Gastrocnemius medialis (tissue), 4 donors: Measurements from ENCODE around the gene AMBRA1. TPM values are rescaled to one million over a fixed set of nuclear protein-coding genes. Genes with fewer than 3 reads are reported as not detected.

Experiments used
- ATAC-seq, 2 donors: fragments of 150-250 bp; one replicate each; pipeline ENCODE4 v1.9.1; 2016
- DNase-seq, 2 donors: peaks; one replicate each; pipeline ENCODE4 v3.0.0-alpha.2; 2019
- H3K27ac ChIP-seq, 4 donors: fragments of 200-600 bp; sonication (generic); 1 replicate in 1 of 4; 2 replicates in 3 of 4; pipeline ENCODE4 v1.5.1; 2016 to 2018; ENCODE audit warnings: mild to moderate bottlenecking in 2 of 4, moderate library complexity in 1 of 4
- H3K27me3 ChIP-seq, 3 donors: fragments of 200-600 bp; sonication (generic) in 2 of 3; 1 replicate in 1 of 3; 2 replicates in 2 of 3; pipeline versions ENCODE4 v1.5.1 to v1.6.0; 2016 to 2019; ENCODE audit warnings: mild to moderate bottlenecking in 1 of 3, moderate library complexity in 1 of 3
- H3K36me3 ChIP-seq, 2 donors: fragments of 200-600 bp; sonication (generic) in 1 of 2; one replicate each; pipeline ENCODE4 v1.5.1; 2017 to 2018
- H3K4me1 ChIP-seq, 2 donors: fragments of 200-600 bp; sonication (generic) in 1 of 2; one replicate each; pipeline ENCODE4 v1.5.1; 2016 to 2017; ENCODE audit warnings: mild to moderate bottlenecking in 2 of 2
- H3K4me3 ChIP-seq, 4 donors: fragments of 200-600 bp; sonication (generic) in 3 of 4; 1 replicate in 1 of 4; 2 replicates in 3 of 4; pipeline ENCODE4 v1.5.1; 2016 to 2019; ENCODE audit warnings: mild to moderate bottlenecking in 2 of 4
- H3K9me3 ChIP-seq, 3 donors: fragments of 200-600 bp; sonication (generic) in 2 of 3; 1 replicate in 1 of 3; 2 replicates in 2 of 3; pipeline ENCODE4 v1.5.1; 2016 to 2019
- POLR2A ChIP-seq, 2 donors: fragments of 450-650 bp; IDR thresholded peaks; one replicate each; pipeline ENCODE4 v1.6.1; 2017; ENCODE audit warnings: antibody characterized with exemption in 2 of 2, mild to moderate bottlenecking in 2 of 2, moderate library complexity in 2 of 2
- in situ Hi-C, 4 donors: fragments of 200-750 bp; cut with MboI; loops; one replicate each; pipeline versions ENCODE4 v1.15.0 to v1.8.0; 2017; ENCODE audit warnings: low sequenced_read_pairs in 4 of 4
- intact Hi-C: fragments of 100-400 bp; cut with DNase I; formaldehyde crosslinking; loops from one replicate; pipeline ENCODE4 v1.15.1; 2023; ENCODE audit warnings: low total_unique reads
- total RNA-seq, 4 donors: library from RNA; depleted of rRNA; stranded (reverse); fragments of >200 nt; gene quantifications; one replicate each; pipeline versions ENCODE4 v1.1.0 to v1.2.3, GENCODE V29; 2016
- TF ChIP-seq, protein P1 (sequence below), 5 experiments: fragments of 450-650 bp in 3 of 5; fragments of 200-600 bp in 2 of 5; sonication (generic) in 2 of 5; IDR thresholded peaks in 4 of 5; conservative IDR thresholded peaks in 1 of 5; 1 replicate in 4 of 5; 2 replicates in 1 of 5; pipeline ENCODE4 v1.5.1; 2016 to 2019; ENCODE audit warnings: antibody characterized with exemption in 5 of 5, mild to moderate bottlenecking in 3 of 5, moderate library complexity in 3 of 5

AMBRA1 gene
- total RNA-seq, 4 donors from 2014 or later, result 17.3 to 24.3 (median 20.7) TPM

GRCh38 chr11:46603704-46604308, 10.0 kb upstream of the AMBRA1 start:
- no peak for ATAC-seq
- TF ChIP-seq, protein P1, sequence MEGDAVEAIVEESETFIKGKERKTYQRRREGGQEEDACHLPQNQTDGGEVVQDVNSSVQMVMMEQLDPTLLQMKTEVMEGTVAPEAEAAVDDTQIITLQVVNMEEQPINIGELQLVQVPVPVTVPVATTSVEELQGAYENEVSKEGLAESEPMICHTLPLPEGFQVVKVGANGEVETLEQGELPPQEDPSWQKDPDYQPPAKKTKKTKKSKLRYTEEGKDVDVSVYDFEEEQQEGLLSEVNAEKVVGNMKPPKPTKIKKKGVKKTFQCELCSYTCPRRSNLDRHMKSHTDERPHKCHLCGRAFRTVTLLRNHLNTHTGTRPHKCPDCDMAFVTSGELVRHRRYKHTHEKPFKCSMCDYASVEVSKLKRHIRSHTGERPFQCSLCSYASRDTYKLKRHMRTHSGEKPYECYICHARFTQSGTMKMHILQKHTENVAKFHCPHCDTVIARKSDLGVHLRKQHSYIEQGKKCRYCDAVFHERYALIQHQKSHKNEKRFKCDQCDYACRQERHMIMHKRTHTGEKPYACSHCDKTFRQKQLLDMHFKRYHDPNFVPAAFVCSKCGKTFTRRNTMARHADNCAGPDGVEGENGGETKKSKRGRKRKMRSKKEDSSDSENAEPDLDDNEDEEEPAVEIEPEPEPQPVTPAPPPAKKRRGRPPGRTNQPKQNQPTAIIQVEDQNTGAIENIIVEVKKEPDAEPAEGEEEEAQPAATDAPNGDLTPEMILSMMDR (IDR thresholded peaks at IDR 0.05 in 4 of 5, conservative IDR thresholded peaks at IDR 0.05 in 1 of 5), result no peak
- no peak for TF ChIP-seq POLR2A (IDR thresholded peaks at IDR 0.05)
- H3K9me3 ChIP-seq, result no peaks in the 10 kb centered on the region
- H3K36me3 ChIP-seq, result peaks cover 0 to 7% of the 10 kb centered on the region in 2 donors
- DNase-seq, result no peak
- no peaks in the 10 kb centered on the region for H3K27me3 ChIP-seq
- intact Hi-C loops, result no loop called here
- in situ Hi-C loops, result loop anchor here in 1 of 4 donors (5.0 kb wide), 1 partner anchor 57 kb away; no protein-coding TSS in a partner anchor
- peaks cover 0 to 16% of the 10 kb centered on the region in 2 donors for H3K4me1 ChIP-seq
- no peak overlapping the region for H3K27ac ChIP-seq
- H3K4me3 ChIP-seq, result no peak overlapping the region

- H3K27ac ChIP-seq, result peak overlapping the region; percentile 33 to 51 (median 44)
- TF ChIP-seq POLR2A (IDR thresholded peaks at IDR 0.05), result no peak
- TF ChIP-seq, protein P1 (IDR thresholded peaks at IDR 0.05 in 4 of 5, conservative IDR thresholded peaks at IDR 0.05 in 1 of 5), result no peak
These were observed 7.3 kb upstream of the AMBRA1 start for GRCh38 chr11:46601129-46601528.

GRCh38 chr11:46600194-46600960, 6.6 kb upstream of the AMBRA1 start:
- Histone ChIP-seq H3K36me3 (peaks cover 0 to 7% of the 10 kb centered on the region in 2 donors), H3K4me3 (no peak overlapping the region), H3K4me1 (peaks cover 0 to 16% of the 10 kb centered on the region in 2 donors), H3K27ac (peak overlapping the region; percentile 31 to 51 (median 40)), H3K27me3 (no peaks in the 10 kb centered on the region), H3K9me3 (no peaks in the 10 kb centered on the region)
- in situ Hi-C loops, result loop anchor here in 1 of 4 donors (5.0 kb wide), 1 partner anchor 53 kb away; no protein-coding TSS in a partner anchor
- intact Hi-C loops, result no loop called here
- ATAC-seq (no peak), DNase-seq (no peak)
- TF ChIP-seq, protein P1 (IDR thresholded peaks at IDR 0.05 in 4 of 5, conservative IDR thresholded peaks at IDR 0.05 in 1 of 5), result no peak
- TF ChIP-seq POLR2A (IDR thresholded peaks at IDR 0.05), result no peak

More at GRCh38 chr11:46601129-46601528, 7.3 kb upstream of the AMBRA1 start:
- ATAC-seq (peak; percentile 69 to 83), DNase-seq (no peak)
- Histone ChIP-seq H3K4me3 (no peak overlapping the region), H3K9me3 (no peaks in the 10 kb centered on the region), H3K27me3 (no peaks in the 10 kb centered on the region), H3K36me3 (peaks cover 0 to 7% of the 10 kb centered on the region in 2 donors), H3K4me1 (peaks cover 0 to 16% of the 10 kb centered on the region in 2 donors)
- intact Hi-C loops (no loop called here), in situ Hi-C loops (loop anchor here in 1 of 4 donors (5.0 kb wide), 1 partner anchor 54 kb away; no protein-coding TSS in a partner anchor)

DNA sequence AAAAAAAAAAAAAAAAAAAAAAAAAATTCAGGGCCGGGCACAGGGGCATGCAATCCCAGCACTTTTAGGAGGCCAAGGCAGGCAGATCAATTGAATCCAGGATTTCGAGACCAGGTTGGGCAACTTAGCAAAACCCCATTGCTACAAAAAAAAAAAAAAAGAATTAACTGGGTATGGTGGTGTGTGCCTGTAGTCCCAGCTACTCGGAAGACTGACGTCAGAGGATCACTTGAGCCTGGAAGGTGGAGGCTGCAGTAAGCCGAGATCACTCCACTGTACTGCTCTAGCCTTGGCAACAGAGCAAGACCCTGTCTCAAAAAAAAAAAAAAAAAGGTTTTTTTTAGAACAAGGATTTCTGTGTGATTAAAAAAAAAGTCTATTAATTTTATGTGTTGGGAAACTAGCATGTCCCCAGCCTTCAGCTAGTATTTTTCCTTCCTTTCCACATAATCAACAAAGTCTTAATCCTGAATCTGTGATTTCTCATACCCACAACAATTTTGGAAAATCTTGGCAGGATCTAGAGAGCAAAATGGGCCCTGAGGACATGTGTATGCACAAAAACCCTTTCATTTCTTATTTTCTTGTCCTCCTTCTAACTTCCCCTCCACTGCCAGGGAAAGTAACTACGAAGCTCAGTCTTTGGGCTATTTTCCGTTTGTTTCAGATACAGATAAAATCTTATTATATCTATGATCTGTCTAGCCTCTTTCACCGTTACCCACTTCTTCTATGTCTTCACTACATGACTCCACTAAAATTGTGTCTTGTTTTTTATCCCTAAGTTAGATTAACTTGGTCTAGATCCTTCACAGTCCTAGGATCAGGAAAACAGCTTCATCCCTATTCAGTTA, 5.7 kb upstream of the AMBRA1 start:
- TF ChIP-seq, protein P1 (IDR thresholded peaks at IDR 0.05 in 4 of 5, conservative IDR thresholded peaks at IDR 0.05 in 1 of 5), result no peak
- no peak for TF ChIP-seq POLR2A (IDR thresholded peaks at IDR 0.05)
- ATAC-seq (no peak), DNase-seq (no peak)
- in situ Hi-C loops (loop anchor here in 1 of 4 donors (5.0 kb wide), 1 partner anchor 52 kb away; no protein-coding TSS in a partner anchor), intact Hi-C loops (no loop called here)
- Histone ChIP-seq H3K36me3 (peaks cover 0 to 7% of the 10 kb centered on the region in 2 donors), H3K4me1 (peaks cover under 1 to 16% of the 10 kb centered on the region in 2 donors), H3K4me3 (no peak overlapping the region), H3K9me3 (no peaks in the 10 kb centered on the region), H3K27me3 (no peaks in the 10 kb centered on the region), H3K27ac (peak overlapping the region; percentile 31 to 51 (median 40))
